Occipital lobe (tissue), 3 donors: ENCODE measurements around the gene PIP4P1. TPM values are rescaled to one million over a fixed set of nuclear protein-coding genes. Genes with fewer than 3 reads are reported as not detected.

Source experiments
- DNase-seq: peaks from one replicate; lab custom pipeline; 2025; lab: John Stamatoyannopoulos, UW
- small RNA-seq: library from RNA; depleted of rRNA; stranded (forward); fragments of <200 nt; gene quantifications from one replicate; pipeline ENCODE3, GENCODE V24; 2014
- total RNA-seq: library from RNA; depleted of rRNA; stranded (reverse); fragments of >200 nt; gene quantifications from one replicate; pipeline ENCODE4 v1.2.3, GENCODE V29; 2014

The PIP4P1 gene
- total RNA-seq, 1 donor from 2014 or later: 26.0 TPM

DNA sequence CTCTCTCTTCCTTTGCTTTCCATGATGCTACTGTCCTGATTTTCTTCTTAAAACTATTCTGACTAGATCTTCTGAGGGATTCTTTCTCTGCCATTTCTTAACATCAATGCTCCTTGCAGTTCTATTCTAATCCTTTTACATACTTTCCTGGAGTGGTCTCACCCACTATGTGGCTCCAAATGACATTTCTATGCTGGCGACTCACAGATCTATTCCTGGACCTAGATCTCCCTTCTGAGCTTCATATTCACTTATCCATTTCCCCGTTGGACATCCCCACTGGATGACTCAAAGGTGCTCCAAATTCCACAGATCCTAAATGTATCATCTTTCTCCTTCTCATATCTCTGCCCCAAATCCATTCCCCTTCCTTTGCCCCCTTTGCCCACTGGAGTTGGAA, 52.0 kb downstream of the PIP4P1 start:
- DNase-seq: no peak

Small RNA genes within 50 kb of the gene (small RNA-seq; reads per million reads assigned to genes)
- gene RNA5SP382: not detected

Other genes with a start within 250 kb of the PIP4P1 start
- not detected for gene OR11H6, start 237.7 kb downstream of the PIP4P1 start, total RNA-seq
- gene OR11H7, start 232.5 kb downstream of the PIP4P1 start, total RNA-seq: not detected
- gene OR11H4, start 222.1 kb downstream of the PIP4P1 start, total RNA-seq: not detected
- 41.3 TPM for gene TTC5, start 155.5 kb downstream of the PIP4P1 start, total RNA-seq
- 86.3 TPM for gene CCNB1IP1, start 128.2 kb downstream of the PIP4P1 start, total RNA-seq
- gene PARP2, start 117.8 kb downstream of the PIP4P1 start, total RNA-seq: 17.2 TPM
- gene TEP1, start 47.9 kb downstream of the PIP4P1 start, total RNA-seq: 8.4 TPM
- 0.31 TPM for gene KLHL33, start 25.3 kb downstream of the PIP4P1 start, total RNA-seq
- 36.8 TPM for gene OSGEP, start 6.6 kb downstream of the PIP4P1 start, total RNA-seq
- 56.9 TPM for gene APEX1, start 6.2 kb downstream of the PIP4P1 start, total RNA-seq
- gene PNP, start 8.0 kb upstream of the PIP4P1 start, total RNA-seq: 3.1 TPM
- gene RNASE10, start 44.1 kb upstream of the PIP4P1 start, total RNA-seq: not detected
- gene RNASE9, start 99.6 kb upstream of the PIP4P1 start, total RNA-seq: not detected
- gene RNASE11, start 126.6 kb upstream of the PIP4P1 start, total RNA-seq: not detected
- gene RNASE12, start 129.9 kb upstream of the PIP4P1 start, total RNA-seq: not detected
- not detected for gene OR6S1, start 180.3 kb upstream of the PIP4P1 start, total RNA-seq
- gene RNASE4, start 223.1 kb upstream of the PIP4P1 start, total RNA-seq: 2.2 TPM
- gene ANG, start 227.3 kb upstream of the PIP4P1 start, total RNA-seq: 0.16 TPM